GM18511 (cell line): ENCODE results near the gene AGBL1.

Experiments used
- ATAC-seq: cut with Tn5 transposase; IDR thresholded peaks from one replicate; pipeline ENCODE4 v1.9.1; 2021; ENCODE audit warnings: mild to moderate bottlenecking, moderate library complexity; ENCODE audit not compliant: unreplicated experiment

Gene AGBL1

GRCh38 chr15:86079508-86080266 is at the start of gene AGBL1:
AGBL1 (plus strand) TSS chr15:86079871.
- no peak for ATAC-seq

- ATAC-seq: no peak
Measured at GRCh38 chr15:86034904-86035303, 44.8 kb upstream of the AGBL1 start.

- no peak for ATAC-seq
Measured at GRCh38 chr15:86036243-86036642, 43.4 kb upstream of the AGBL1 start.

GRCh38 chr15:86038491-86038890 is 41.2 kb upstream of the AGBL1 start:
- ATAC-seq: no peak

- ATAC-seq: no peak
Measured at GRCh38 chr15:86040356-86041033, 39.2 kb upstream of the AGBL1 start.

- no peak for ATAC-seq
Measured at GRCh38 chr15:86041399-86041798, 38.3 kb upstream of the AGBL1 start.

GRCh38 chr15:86042226-86042625 is 37.4 kb upstream of the AGBL1 start:
- no peak for ATAC-seq

GRCh38 chr15:86044981-86045380 is 34.7 kb upstream of the AGBL1 start:
- ATAC-seq: no peak

- no peak for ATAC-seq
Measured at GRCh38 chr15:86054338-86054737, 25.3 kb upstream of the AGBL1 start.

GRCh38 chr15:86055688-86056087 is 24.0 kb upstream of the AGBL1 start:
- no peak for ATAC-seq

- no peak for ATAC-seq
Measured at GRCh38 chr15:86059851-86060250, 19.8 kb upstream of the AGBL1 start.

- no peak for ATAC-seq
Measured at GRCh38 chr15:86060674-86061073, 19.0 kb upstream of the AGBL1 start.

- ATAC-seq: no peak
Measured at GRCh38 chr15:86061581-86061980, 18.1 kb upstream of the AGBL1 start.

- ATAC-seq: no peak
Measured at GRCh38 chr15:86062646-86063243, 16.9 kb upstream of the AGBL1 start.

- ATAC-seq: no peak
Measured at GRCh38 chr15:86063356-86064095, 16.1 kb upstream of the AGBL1 start.

GRCh38 chr15:86064326-86064725 is 15.3 kb upstream of the AGBL1 start:
- no peak for ATAC-seq

GRCh38 chr15:86066174-86066834 is 13.4 kb upstream of the AGBL1 start:
- no peak for ATAC-seq

- no peak for ATAC-seq
Measured at GRCh38 chr15:86073281-86073680, 6.4 kb upstream of the AGBL1 start.

GRCh38 chr15:86076468-86076867 is 3.2 kb upstream of the AGBL1 start:
- no peak for ATAC-seq

GRCh38 chr15:86077070-86077469 is 2.6 kb upstream of the AGBL1 start:
- ATAC-seq: no peak

GRCh38 chr15:86080302-86080701 is 631 bp downstream of the AGBL1 start:
- no peak for ATAC-seq
